IgD-negative memory B cell (primary cell): ENCODE results near the gene GSTO2. TPM values are rescaled to one million over a fixed set of nuclear protein-coding genes. Genes with fewer than 3 reads are reported as not detected.

Source experiments
- H3K27ac Mint-ChIP-seq, 3 donors: one replicate each; pipeline ENCODE4 v1.8.0; 2020 to 2022; ENCODE audit warnings: mild to moderate bottlenecking in 3 of 3, mixed read lengths in 3 of 3, moderate library complexity in 1 of 3
- H3K27me3 Mint-ChIP-seq: one replicate; pipeline ENCODE4 v1.8.0; 2021; ENCODE audit warnings: mixed read lengths
- H3K36me3 Mint-ChIP-seq: one replicate; pipeline ENCODE4 v1.8.0; 2020; ENCODE audit warnings: mild to moderate bottlenecking, mixed read lengths
- H3K4me1 Mint-ChIP-seq, 3 donors: one replicate each; pipeline ENCODE4 v1.8.0; 2020 to 2022; ENCODE audit warnings: mixed read lengths in 3 of 3, mild to moderate bottlenecking in 1 of 3
- H3K4me3 Mint-ChIP-seq, 4 donors: one replicate each; pipeline ENCODE4 v1.8.0; 2020 to 2022; ENCODE audit warnings: mild to moderate bottlenecking in 4 of 4, mixed read lengths in 4 of 4, moderate library complexity in 3 of 4
- H3K9me3 Mint-ChIP-seq, 3 donors: one replicate each; pipeline ENCODE4 v1.8.0; 2020 to 2021; ENCODE audit warnings: mixed read lengths in 3 of 3, mild to moderate bottlenecking in 1 of 3
- polyA plus RNA-seq: library from polyadenylated mRNA; unstranded; fragments of 300-500 nt; fragmentation: Illumina TruSeq; gene quantifications from one replicate; pipeline ENCODE4 v1.2.3, GENCODE V29; 2021

Gene GSTO2
- polyA plus RNA-seq, 1 donor from 2014 or later: 0.90 TPM

- H3K4me3 Mint-ChIP-seq: no peak overlapping the region
- no peak overlapping the region for H3K27ac Mint-ChIP-seq
- peaks cover 9% of the 10 kb centered on the region for H3K27me3 Mint-ChIP-seq
- peaks cover 15 to 19% (median 18%) of the 10 kb centered on the region in 3 donors for H3K4me1 Mint-ChIP-seq
- H3K9me3 Mint-ChIP-seq: no peaks in the 10 kb centered on the region
- no peaks in the 10 kb centered on the region for H3K36me3 Mint-ChIP-seq
Observed at GRCh38 chr10:104304356-104304745, 35.4 kb downstream of the GSTO2 start.

- H3K27ac Mint-ChIP-seq: peak overlapping the region in 1 of 3 donors; percentile 94
- peaks cover 7% of the 10 kb centered on the region for H3K27me3 Mint-ChIP-seq
- H3K36me3 Mint-ChIP-seq: no peaks in the 10 kb centered on the region
- H3K9me3 Mint-ChIP-seq: no peaks in the 10 kb centered on the region
- no peak overlapping the region for H3K4me3 Mint-ChIP-seq
- H3K4me1 Mint-ChIP-seq: peaks cover 15 to 21% (median 20%) of the 10 kb centered on the region in 3 donors
Observed at GRCh38 chr10:104304927-104305326, 35.9 kb downstream of the GSTO2 start.

- Mint-ChIP-seq H3K36me3 (no peaks in the 10 kb centered on the region), H3K27ac (peak overlapping the region in 1 of 3 donors; percentile 11), H3K4me1 (peaks cover 20 to 24% (median 21%) of the 10 kb centered on the region in 3 donors), H3K27me3 (peaks cover 2% of the 10 kb centered on the region), H3K4me3 (no peak overlapping the region), H3K9me3 (no peaks in the 10 kb centered on the region)
Observed at GRCh38 chr10:104306897-104307296, 37.9 kb downstream of the GSTO2 start.

GRCh38 chr10:104307576-104308438, 38.8 kb downstream of the GSTO2 start:
- H3K4me3 Mint-ChIP-seq: peak overlapping the region in 1 of 4 donors; percentile 2
- H3K9me3 Mint-ChIP-seq: no peaks in the 10 kb centered on the region
- peaks cover 20 to 26% (median 21%) of the 10 kb centered on the region in 3 donors for H3K4me1 Mint-ChIP-seq
- no peaks in the 10 kb centered on the region for H3K27me3 Mint-ChIP-seq
- H3K36me3 Mint-ChIP-seq: no peaks in the 10 kb centered on the region
- peak overlapping the region; percentile 39 to 92 (median 90) for H3K27ac Mint-ChIP-seq

GRCh38 chr10:104308439-104308903, 39.5 kb downstream of the GSTO2 start:
- Mint-ChIP-seq H3K9me3 (no peaks in the 10 kb centered on the region), H3K4me1 (peaks cover 20 to 26% (median 21%) of the 10 kb centered on the region in 3 donors)

GRCh38 chr10:104309980-104310978, 41.3 kb downstream of the GSTO2 start:
- Mint-ChIP-seq H3K4me1 (peaks cover 20 to 26% (median 21%) of the 10 kb centered on the region in 3 donors), H3K27ac (peak overlapping the region in 2 of 3 donors; percentile 48 to 86), H3K27me3 (no peaks in the 10 kb centered on the region), H3K4me3 (no peak overlapping the region), H3K36me3 (no peaks in the 10 kb centered on the region), H3K9me3 (no peaks in the 10 kb centered on the region)

More at GRCh38 chr10:104308439-104308903, 39.5 kb downstream of the GSTO2 start:
- Mint-ChIP-seq H3K36me3 (no peaks in the 10 kb centered on the region), H3K4me3 (peak overlapping the region in 2 of 4 donors; percentile 2 to 18), H3K27me3 (no peaks in the 10 kb centered on the region), H3K27ac (peak overlapping the region; percentile 26 to 92 (median 90))

GRCh38 chr10:104311184-104311720, 42.3 kb downstream of the GSTO2 start:
- no peaks in the 10 kb centered on the region for H3K27me3 Mint-ChIP-seq
- no peaks in the 10 kb centered on the region for H3K9me3 Mint-ChIP-seq
- H3K36me3 Mint-ChIP-seq: no peaks in the 10 kb centered on the region
- no peak overlapping the region for H3K4me3 Mint-ChIP-seq
- peak overlapping the region in 1 of 3 donors; percentile 4 for H3K27ac Mint-ChIP-seq
- H3K4me1 Mint-ChIP-seq: peaks cover 16 to 20% (median 16%) of the 10 kb centered on the region in 3 donors

GRCh38 chr10:104314591-104315485, 45.9 kb downstream of the GSTO2 start:
- Mint-ChIP-seq H3K27ac (no peak overlapping the region), H3K4me1 (peaks cover 27 to 37% (median 35%) of the 10 kb centered on the region in 3 donors), H3K9me3 (no peaks in the 10 kb centered on the region), H3K36me3 (peaks cover 1% of the 10 kb centered on the region), H3K4me3 (no peak overlapping the region), H3K27me3 (no peaks in the 10 kb centered on the region)

- Mint-ChIP-seq H3K27me3 (no peaks in the 10 kb centered on the region), H3K36me3 (peaks cover 1% of the 10 kb centered on the region), H3K9me3 (no peaks in the 10 kb centered on the region), H3K4me1 (peaks cover 33 to 38% (median 38%) of the 10 kb centered on the region in 3 donors), H3K27ac (peak overlapping the region in 1 of 3 donors; percentile 23), H3K4me3 (no peak overlapping the region)
Observed at GRCh38 chr10:104315486-104315921, 46.5 kb downstream of the GSTO2 start.

- H3K9me3 Mint-ChIP-seq: no peaks in the 10 kb centered on the region
- peaks cover 39 to 42% (median 42%) of the 10 kb centered on the region in 3 donors for H3K4me1 Mint-ChIP-seq
- H3K36me3 Mint-ChIP-seq: peaks cover 1% of the 10 kb centered on the region
- no peaks in the 10 kb centered on the region for H3K27me3 Mint-ChIP-seq
- no peak overlapping the region for H3K4me3 Mint-ChIP-seq
- peak overlapping the region in 1 of 3 donors; percentile 23 for H3K27ac Mint-ChIP-seq
Observed at GRCh38 chr10:104316321-104317099, 47.5 kb downstream of the GSTO2 start.

- Mint-ChIP-seq H3K4me3 (peak overlapping the region in 2 of 4 donors; percentile 30 to 84), H3K27ac (peak overlapping the region in 1 of 3 donors; percentile 74)
Observed at GRCh38 chr10:104317269-104317710, 48.3 kb downstream of the GSTO2 start.

GRCh38 chr10:104317726-104318299, 48.8 kb downstream of the GSTO2 start:
- Mint-ChIP-seq H3K4me3 (peak overlapping the region in 3 of 4 donors; percentile 30 to 84 (median 62)), H3K4me1 (peaks cover 52 to 55% (median 52%) of the 10 kb centered on the region in 3 donors), H3K9me3 (no peaks in the 10 kb centered on the region), H3K27ac (peak overlapping the region in 1 of 3 donors; percentile 74), H3K27me3 (peaks cover 2% of the 10 kb centered on the region), H3K36me3 (peaks cover 1% of the 10 kb centered on the region)

More at GRCh38 chr10:104317269-104317710, 48.3 kb downstream of the GSTO2 start:
- Mint-ChIP-seq H3K4me1 (peaks cover 47 to 50% (median 47%) of the 10 kb centered on the region in 3 donors), H3K27me3 (no peaks in the 10 kb centered on the region), H3K36me3 (peaks cover 1% of the 10 kb centered on the region), H3K9me3 (no peaks in the 10 kb centered on the region)
